ENCODE measurements around the gene EIF1. TPM values are rescaled to one million over a fixed set of nuclear protein-coding genes. Genes with fewer than 3 reads are reported as not detected.

Gene EIF1
- total RNA-seq, 1 experiment from 2014 or later: 651 TPM

GRCh38 chr17:41687828-41688640, 651 bp upstream of the EIF1 start:
- Histone ChIP-seq H4K5ac (ENCODE audit: insufficient read length, low read depth, low read length) (no peak overlapping the region), H3K23ac (ENCODE audit: insufficient read length, low read depth, low read length) (no peak overlapping the region), H3T11ph (ENCODE audit: low read length) (no peak overlapping the region), H3K14ac (ENCODE audit: insufficient read depth, low read length) (no peak overlapping the region), H3K4me2 (ENCODE audit: insufficient read depth, insufficient read length, low read length) (peak overlapping the region; percentile 63), H2BK5ac (ENCODE audit: insufficient read length, low read length) (no peak overlapping the region), H2BK120ac (ENCODE audit: low read depth, low read length, poor library complexity, severe bottlenecking) (no peak overlapping the region), H3K27ac (ENCODE audit: insufficient read length, low read depth, low read length) (no peak overlapping the region), H3K18ac (ENCODE audit: insufficient read length, low read depth, low read length) (no peak overlapping the region), H3K27me3 (ENCODE audit: insufficient read depth, low read length) (no peaks in the 10 kb centered on the region), H4K91ac (ENCODE audit: insufficient read length, low read depth, low read length) (no peak overlapping the region), H4K20me1 (ENCODE audit: control insufficient read depth, insufficient read depth, insufficient read length) (no peaks in the 10 kb centered on the region), H4K8ac (replicated peaks; ENCODE audit: insufficient read length, low read depth, low read length) (no peak overlapping the region), H2BK12ac (ENCODE audit: insufficient read length, low read depth, low read length) (no peak overlapping the region), H3K79me2 (ENCODE audit: insufficient read depth, low read length) (peaks cover 6% of the 10 kb centered on the region; the same call in 1 of the 2 replicates), H3K9ac (ENCODE audit: extremely low read depth, insufficient read length, low read length) (peak overlapping the region; percentile 48), H3K56ac (ENCODE audit: insufficient read length, low read depth, low read length) (no peak overlapping the region), H3K9me3 (ENCODE audit: control insufficient read depth, low read depth, low read length) (no peaks in the 10 kb centered on the region), H3K23me2 (ENCODE audit: insufficient read length, low read depth, low read length, poor library complexity, severe bottlenecking) (peaks cover 2% of the 10 kb centered on the region), H3K4me1 (ENCODE audit: insufficient read depth, low read length) (peaks cover 3% of the 10 kb centered on the region; the same call in 1 of the 2 replicates), H2BK15ac (ENCODE audit: low read depth, low read length) (no peak overlapping the region), H3K79me1 (ENCODE audit: insufficient read depth, low read depth, low read length, poor library complexity, severe bottlenecking) (no peaks in the 10 kb centered on the region), H3K4ac (ENCODE audit: low read depth, low read length) (no peak overlapping the region), H2BK20ac (ENCODE audit: low read depth, low read length, poor library complexity, severe bottlenecking) (no peak overlapping the region), H2AFZ (ENCODE audit: low read length) (no peak overlapping the region), H2AK5ac (ENCODE audit: insufficient read length, low read length) (no peak overlapping the region)
- H3K27me3 Mint-ChIP-seq (ENCODE audit: low read depth): peaks cover 5% of the 10 kb centered on the region
- peaks cover 31 to 41% (median 36%) of the 10 kb centered on the region in 3 experiments for H3K36me3 Mint-ChIP-seq (ENCODE audit: insufficient read depth in 1 of 3, low read depth in 3 of 3)
- DNase-seq: no peak
- peaks cover 15 to 37% of the 10 kb centered on the region in 2 experiments for H3K4me1 Mint-ChIP-seq
- TF ChIP-seq CTCF (conservative IDR thresholded peaks at IDR 0.05): peak; percentile 46; the same call in 2 of the 3 replicates
- H3K4me3 Mint-ChIP-seq: peak overlapping the region; percentile 89 to 96
- H3K9me3 Mint-ChIP-seq: peaks cover 0 to 7% of the 10 kb centered on the region in 2 experiments; a peak in 2 of 5 replicates
- peak overlapping the region; percentile 90 to 98 (median 98) for H3K27ac Mint-ChIP-seq
- no CpG with 5 or more reads among the region's 23 CpGs for WGBS (ENCODE audit: extremely low coverage, insufficient read length, low lambda C conversion rate)
